Astrocyte of the cerebellum (primary cell): ENCODE data around the gene TBC1D9.
A peak's percentile ranks its signal among the peaks of the same experiment; 100 is the strongest.

Experiments used
- DNase-seq: peaks from one replicate; pipeline ENCODE4 v3.0.0-alpha.2; 2011; ENCODE audit warnings: low read depth
- H3K4me3 ChIP-seq: 2 replicates; pipeline ENCODE4 v1.5.1; 2011; ENCODE audit warnings: mild to moderate bottlenecking, low read depth, low read length, moderate library complexity
- in situ Hi-C: cut with HindIII; loops from 2 replicates; pipeline ENCODE4 v1.10.0; 2017; ENCODE audit warnings: low sequenced_read_pairs
- TF ChIP-seq, protein P1 (sequence below): IDR thresholded peaks from 2 replicates; pipeline ENCODE4 v1.5.1; 2012; ENCODE audit warnings: low read length, low read depth, moderate library complexity, mild to moderate bottlenecking; ENCODE audit errors: missing control alignments

The TBC1D9 gene

DNA sequence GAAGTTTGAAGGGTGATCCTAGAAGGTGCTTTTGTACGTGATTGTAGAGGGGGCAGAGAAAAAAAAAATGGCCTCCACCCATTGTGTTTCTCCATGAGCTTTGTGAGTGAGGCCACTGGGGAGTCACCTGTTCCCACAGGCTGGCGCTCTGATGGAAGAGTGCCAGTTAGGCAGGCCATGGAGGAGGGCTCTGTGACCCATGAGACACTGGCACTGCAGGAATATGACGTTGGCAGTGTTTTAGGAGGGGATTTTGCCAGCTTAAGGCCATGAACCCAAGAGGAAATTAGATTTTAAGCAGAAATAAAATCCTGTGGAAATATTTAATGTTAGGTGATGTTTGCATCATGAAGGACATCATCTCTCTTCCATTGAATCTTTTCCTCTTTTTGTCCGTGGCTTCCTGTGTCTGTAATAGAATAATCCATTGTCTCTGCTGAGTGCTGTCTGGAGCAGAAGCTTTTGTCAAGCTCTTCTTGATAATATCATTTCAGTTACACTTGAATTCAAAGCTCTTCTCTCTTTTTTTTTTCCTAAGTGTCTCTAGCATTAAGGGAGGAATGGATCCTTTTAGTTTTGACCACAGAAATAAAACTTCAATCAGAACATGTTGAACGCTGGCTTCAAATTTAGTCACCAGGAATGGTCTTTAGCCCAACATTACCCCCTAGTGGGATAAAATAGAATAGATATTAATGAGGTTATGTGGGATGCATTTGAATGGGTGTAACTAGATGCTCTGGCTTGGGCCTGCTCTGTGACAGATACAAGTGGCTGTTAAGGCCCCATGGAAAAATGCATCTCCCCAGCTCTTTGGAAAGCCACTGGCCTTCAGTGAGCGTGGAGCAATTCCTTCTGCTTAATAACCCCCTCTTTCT is 146.4 kb downstream of the TBC1D9 start:
- in situ Hi-C loops = no loop called here
- DNase-seq = peak; percentile 28
- no peak overlapping the region for H3K4me3 ChIP-seq
- TF ChIP-seq, protein P1, sequence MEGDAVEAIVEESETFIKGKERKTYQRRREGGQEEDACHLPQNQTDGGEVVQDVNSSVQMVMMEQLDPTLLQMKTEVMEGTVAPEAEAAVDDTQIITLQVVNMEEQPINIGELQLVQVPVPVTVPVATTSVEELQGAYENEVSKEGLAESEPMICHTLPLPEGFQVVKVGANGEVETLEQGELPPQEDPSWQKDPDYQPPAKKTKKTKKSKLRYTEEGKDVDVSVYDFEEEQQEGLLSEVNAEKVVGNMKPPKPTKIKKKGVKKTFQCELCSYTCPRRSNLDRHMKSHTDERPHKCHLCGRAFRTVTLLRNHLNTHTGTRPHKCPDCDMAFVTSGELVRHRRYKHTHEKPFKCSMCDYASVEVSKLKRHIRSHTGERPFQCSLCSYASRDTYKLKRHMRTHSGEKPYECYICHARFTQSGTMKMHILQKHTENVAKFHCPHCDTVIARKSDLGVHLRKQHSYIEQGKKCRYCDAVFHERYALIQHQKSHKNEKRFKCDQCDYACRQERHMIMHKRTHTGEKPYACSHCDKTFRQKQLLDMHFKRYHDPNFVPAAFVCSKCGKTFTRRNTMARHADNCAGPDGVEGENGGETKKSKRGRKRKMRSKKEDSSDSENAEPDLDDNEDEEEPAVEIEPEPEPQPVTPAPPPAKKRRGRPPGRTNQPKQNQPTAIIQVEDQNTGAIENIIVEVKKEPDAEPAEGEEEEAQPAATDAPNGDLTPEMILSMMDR = peak; percentile 46

DNA sequence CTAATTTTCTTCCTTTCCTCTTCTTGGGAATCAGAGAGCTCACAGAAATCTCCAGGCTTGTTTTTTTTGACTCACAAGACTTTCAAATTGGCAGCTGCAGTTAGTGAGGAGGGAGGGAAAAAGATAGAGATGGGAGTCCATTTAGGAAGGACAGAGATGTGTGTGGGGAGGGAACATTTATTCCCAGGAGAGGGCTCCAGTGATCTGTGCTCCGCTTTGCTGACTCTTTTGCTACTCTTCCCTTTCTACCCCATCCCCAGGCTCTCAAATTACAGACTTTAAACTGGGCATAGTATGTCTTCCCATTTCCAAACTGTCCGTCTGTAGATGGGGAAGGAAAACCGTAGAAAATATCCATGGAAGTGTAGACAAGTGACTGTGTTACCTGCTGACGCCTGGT is 148.3 kb downstream of the TBC1D9 start:
- in situ Hi-C loops = no loop called here

DNA sequence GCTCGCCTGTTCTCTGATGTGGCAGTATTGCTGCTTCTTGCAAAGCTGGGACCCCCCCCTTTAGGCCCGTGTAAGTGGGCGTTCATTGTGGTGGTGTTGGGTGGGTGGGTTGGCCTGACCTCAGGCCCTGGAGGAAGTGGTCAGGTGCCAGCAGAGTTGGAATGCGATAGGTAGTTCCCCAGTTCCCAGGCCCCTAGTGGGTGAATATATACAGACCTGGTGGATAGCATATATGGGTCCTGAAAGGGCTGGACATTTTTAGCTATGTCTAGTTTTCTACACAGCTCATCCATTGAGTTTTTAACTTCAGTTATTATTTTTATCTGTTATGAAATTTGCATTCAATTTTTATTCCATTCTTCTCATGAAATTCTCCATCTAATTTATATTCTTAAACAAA is 151.6 kb downstream of the TBC1D9 start:
- H3K4me3 ChIP-seq = no peak overlapping the region
- in situ Hi-C loops = no loop called here
- TF ChIP-seq, protein P1 = no peak
- no peak for DNase-seq

More for the DNA sequence above, 148.3 kb downstream of the TBC1D9 start:
- DNase-seq = no peak
- TF ChIP-seq, protein P1 = no peak
- no peak overlapping the region for H3K4me3 ChIP-seq

DNA sequence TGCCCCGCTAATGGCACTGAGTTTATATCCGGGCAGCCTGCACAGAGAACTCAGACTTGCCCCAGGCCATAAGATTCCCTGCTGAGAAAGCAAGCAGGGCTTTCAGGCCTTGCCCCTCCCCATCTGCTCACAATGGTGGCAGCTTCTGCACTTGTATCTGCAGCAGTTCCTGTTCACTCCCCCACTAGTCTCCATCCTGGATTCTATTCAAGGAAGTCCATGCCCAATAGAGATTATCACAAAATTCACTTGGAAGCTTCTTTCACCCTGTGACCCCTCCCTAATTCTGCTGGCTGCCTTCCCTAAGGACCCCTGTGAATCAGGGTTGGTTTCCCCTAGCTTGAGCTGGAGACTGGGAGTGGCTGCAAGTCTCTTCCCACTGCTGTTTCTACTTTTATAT is 152.9 kb downstream of the TBC1D9 start:
- TF ChIP-seq, protein P1 = no peak
- no peak overlapping the region for H3K4me3 ChIP-seq
- DNase-seq = no peak
- in situ Hi-C loops = no loop called here

DNA sequence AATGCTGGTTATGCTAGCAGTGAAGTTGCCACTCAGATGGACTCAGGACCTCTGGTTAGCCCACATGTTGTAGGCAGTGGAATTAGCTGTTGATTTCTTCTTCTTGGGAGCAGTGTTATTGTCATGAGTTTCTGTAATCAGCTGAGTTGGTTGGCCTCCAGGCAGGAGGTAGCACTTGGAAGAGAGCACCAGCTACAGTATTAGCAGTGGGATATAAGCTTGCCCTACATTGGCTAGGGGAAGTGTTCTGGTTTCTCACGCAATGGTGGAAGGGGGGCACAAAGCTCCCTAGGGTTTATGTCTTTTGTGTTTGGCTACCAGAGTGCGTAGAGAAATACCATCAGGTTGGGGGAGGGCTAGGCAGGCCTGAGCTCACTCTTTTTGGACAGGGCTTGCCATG is 153.5 kb downstream of the TBC1D9 start:
- no peak overlapping the region for H3K4me3 ChIP-seq
- DNase-seq = no peak
- TF ChIP-seq, protein P1 = no peak
- in situ Hi-C loops = no loop called here

DNA sequence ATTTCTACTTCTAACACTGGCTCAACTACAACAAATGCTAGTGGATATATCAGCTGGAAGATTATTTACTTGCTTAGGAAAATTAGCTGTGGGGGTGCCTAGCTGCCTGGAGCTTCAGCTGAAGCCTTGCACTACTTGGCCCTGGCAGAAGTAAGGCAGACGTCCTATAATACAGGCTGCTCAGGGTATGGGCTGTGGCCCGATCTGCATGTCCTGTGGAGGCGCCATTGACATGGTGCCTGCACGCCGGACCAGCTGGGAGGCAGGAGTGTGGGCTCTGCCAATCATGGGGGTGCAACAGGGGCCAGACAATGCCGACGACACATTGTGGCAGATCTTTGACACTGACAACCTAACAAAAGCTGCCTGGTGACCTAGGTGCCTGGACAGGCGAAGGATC is 155.8 kb downstream of the TBC1D9 start:
- H3K4me3 ChIP-seq = no peak overlapping the region
- no peak for DNase-seq
- TF ChIP-seq, protein P1 = no peak
- in situ Hi-C loops = no loop called here
